NT2/D1 (cell line): Measurements from ENCODE around the gene RAB1B.

Experiments used
- SUZ12 ChIP-seq: IDR thresholded peaks from 2 replicates; pipeline ENCODE4 v1.6.1; 2011; ENCODE audit not compliant: insufficient read length, insufficient read depth; ENCODE audit errors: extremely low read depth
- ZNF274 ChIP-seq: IDR thresholded peaks from 2 replicates; pipeline ENCODE4 v1.6.1; 2011; ENCODE audit warnings: mild to moderate bottlenecking, low read depth, low read length

DNA sequence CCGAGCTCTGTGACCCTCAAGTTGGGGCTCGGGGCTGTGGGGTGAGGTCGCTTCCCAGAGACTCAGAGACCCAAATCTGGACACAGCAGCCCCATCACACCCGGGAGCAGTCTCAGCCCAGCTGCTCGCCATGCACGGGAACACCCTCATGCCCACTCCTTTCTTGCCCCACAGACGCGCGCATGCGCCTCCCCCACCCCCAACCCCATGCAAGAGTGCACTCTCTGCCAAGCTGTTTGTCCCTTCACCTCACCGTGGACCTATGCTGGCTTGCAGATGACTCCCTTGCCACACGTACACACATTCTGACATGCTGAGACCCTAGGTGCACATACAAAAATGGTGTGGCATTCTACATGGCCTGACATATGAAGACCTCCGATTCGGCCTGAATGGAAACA, 48.9 kb downstream of the RAB1B start:
- TF ChIP-seq SUZ12 (no peak), ZNF274 (no peak)
